HG02571 (cell line): ENCODE measurements around the gene CXCL5.
"Not testable (repeated sequence)": the region's sequence is repeated elsewhere in the genome, so short reads cannot be mapped to it uniquely, and the experiment has no call there.

Source experiments
- ATAC-seq: cut with Tn5 transposase; IDR thresholded peaks from one replicate; pipeline ENCODE4 v1.9.1; 2021; ENCODE audit warnings: mild to moderate bottlenecking, moderate library complexity; ENCODE audit not compliant: unreplicated experiment

CXCL5 gene

GRCh38 chr4:73974352-73974751, 24.1 kb downstream of the CXCL5 start:
- no peak for ATAC-seq

GRCh38 chr4:73970945-73971344, 27.5 kb downstream of the CXCL5 start:
- ATAC-seq: no peak

GRCh38 chr4:73970011-73970410, 28.5 kb downstream of the CXCL5 start:
- ATAC-seq: no peak

GRCh38 chr4:73967866-73968265, 30.6 kb downstream of the CXCL5 start:
- no peak for ATAC-seq

GRCh38 chr4:73964862-73965611, 33.4 kb downstream of the CXCL5 start:
- no peak for ATAC-seq

GRCh38 chr4:73962724-73963123, 35.8 kb downstream of the CXCL5 start:
- ATAC-seq: no peak

GRCh38 chr4:73959041-73959440, 39.4 kb downstream of the CXCL5 start:
- not testable (repeated sequence) for ATAC-seq

- no peak for ATAC-seq
Observed at GRCh38 chr4:73952352-73952751, 46.1 kb downstream of the CXCL5 start.

- ATAC-seq: not testable (repeated sequence)
Observed at GRCh38 chr4:73950376-73950920, 48.0 kb downstream of the CXCL5 start.

- no peak for ATAC-seq
Observed at GRCh38 chr4:73948990-73949706, 49.3 kb downstream of the CXCL5 start.

GRCh38 chr4:73948291-73948690, 50.2 kb downstream of the CXCL5 start:
- ATAC-seq: no peak

GRCh38 chr4:73947239-73947985, 51.1 kb downstream of the CXCL5 start:
- no peak for ATAC-seq

- ATAC-seq: no peak
Observed at GRCh38 chr4:73945674-73946449, 52.6 kb downstream of the CXCL5 start.
